HepG2 (cell line): ENCODE data around the gene C11orf21. TPM values are rescaled to one million over a fixed set of nuclear protein-coding genes. Genes with fewer than 3 reads are reported as not detected.

Source experiments
- ATAC-seq: fragments of 200-7000 bp; cut with Tn5 transposase; 3 replicates; pipeline ENCODE4 v1.9.1; 2020; ENCODE audit warnings: mild to moderate bottlenecking, moderate library complexity
- BruUV-seq: library from RNA; stranded (reverse); fragments of 400-500 nt; replicated peaks from 2 replicates; lab custom pipeline; 2021; lab: Mats Ljungman, UMichigan
- CTCF ChIA-PET: fragments of 300-600 bp; formaldehyde crosslinking; extraction: SDS; loops from one replicate; lab custom pipeline; 2021; ENCODE audit warnings: low total read pairs, inconsistent platforms, low intra/inter-chr PET ratio; lab: Yijun Ruan, JAX
- POLR2A ChIA-PET: fragments of 350-600 bp; sonication (Branson Sonifier 250); formaldehyde crosslinking; loops from one replicate; lab custom pipeline; 2020; ENCODE audit warnings: antibody characterized with exemption, inconsistent platforms; lab: Yijun Ruan, JAX
- DNase-seq: peaks from one replicate; pipeline ENCODE4 v3.0.0-alpha.2; 2015; ENCODE audit warnings: low spot score
- FAIRE-seq: peaks from 3 replicates; lab custom pipeline; 2011; peaks lifted over from hg19 to GRCh38; lab: Jason Lieb, UNC
- H2AFZ ChIP-seq: one replicate; pipeline ENCODE4 v1.6.1; 2011; ENCODE audit warnings: low read length, inconsistent platforms
- H3K27ac ChIP-seq: fragments of 300-600 bp; 3 replicates; pipeline ENCODE4 v1.8.0; 2011; ENCODE audit warnings: mixed run types, mild to moderate bottlenecking, mixed read lengths, low read length, inconsistent platforms; ENCODE audit not compliant: insufficient read depth; ENCODE audit errors: extremely low read length
- H3K27me3 ChIP-seq, 2 experiments: fragments of 200-600 bp in 1 of 2; 2 replicates in 1 of 2; 3 replicates in 1 of 2; pipeline versions ENCODE4 v1.6.0 to v1.8.0; 2011; ENCODE audit warnings: low read length in 2 of 2, mild to moderate bottlenecking in 2 of 2, moderate library complexity in 2 of 2, inconsistent platforms in 1 of 2; ENCODE audit not compliant: insufficient read depth in 2 of 2, control insufficient read depth in 1 of 2
- H3K36me3 ChIP-seq, 2 experiments: fragments of 200-600 bp in 1 of 2; replicated peaks in 1 of 2; 2 replicates in 1 of 2; 3 replicates in 1 of 2; pipeline versions ENCODE4 v1.5.1 to v1.8.0; 2011; ENCODE audit warnings: low read length in 2 of 2, inconsistent platforms in 1 of 2; ENCODE audit not compliant: insufficient read depth in 2 of 2, control insufficient read depth in 1 of 2
- H3K4me1 ChIP-seq: 2 replicates; pipeline ENCODE4 v1.5.1; 2012; ENCODE audit warnings: low read length, inconsistent platforms; ENCODE audit not compliant: insufficient read depth
- H3K4me2 ChIP-seq: 2 replicates; pipeline ENCODE4 v1.6.0; 2011; ENCODE audit warnings: low read depth, low read length, inconsistent platforms
- H3K4me3 ChIP-seq, 3 experiments: fragments of 200-600 bp in 1 of 3; sonication (generic), shearing (Covaris generic) in 1 of 3; replicated peaks in 1 of 3; 2 replicates each; pipeline ENCODE4 v1.5.1; 2011 to 2016; ENCODE audit warnings: low read length in 3 of 3, inconsistent platforms in 2 of 3, low read depth in 2 of 3, mild to moderate bottlenecking in 2 of 3, control low read depth in 1 of 3, mixed read lengths in 1 of 3; ENCODE audit not compliant: insufficient read depth in 1 of 3
- H3K79me2 ChIP-seq: one replicate; pipeline ENCODE4 v1.6.1; 2011; ENCODE audit warnings: low read length, inconsistent platforms; ENCODE audit not compliant: insufficient read depth
- H3K9ac ChIP-seq: 2 replicates; pipeline ENCODE4 v1.6.0; 2011; ENCODE audit warnings: mild to moderate bottlenecking, low read depth, low read length, inconsistent platforms; ENCODE audit not compliant: insufficient read depth
- H3K9me3 ChIP-seq: 2 replicates; pipeline ENCODE4 v1.5.1; 2012; ENCODE audit warnings: mild to moderate bottlenecking, low read length
- H4K20me1 ChIP-seq: 2 replicates; pipeline ENCODE4 v1.6.0; 2011; ENCODE audit warnings: inconsistent platforms, mild to moderate bottlenecking, low read length, moderate library complexity; ENCODE audit not compliant: insufficient read depth
- CHD2 ChIP-seq: IDR thresholded peaks from 2 replicates; pipeline ENCODE4 v1.6.1; 2011; ENCODE audit warnings: low read depth, low read length, improper control_type of control experiment
- EED ChIP-seq: sonication (generic); formaldehyde crosslinking; IDR thresholded peaks from 2 replicates; pipeline ENCODE4 v1.5.0; 2020; ENCODE audit warnings: mild to moderate bottlenecking, missing genetic modification reagents
- ELF3 ChIP-seq: IDR thresholded peaks from 2 replicates; pipeline ENCODE4 v1.6.1; 2016; ENCODE audit warnings: missing genetic modification reagents, missing compliant biosample characterization
- PCBP1 ChIP-seq: fragments of 200-400 bp; formaldehyde crosslinking; IDR thresholded peaks from 2 replicates; pipeline ENCODE4 v1.6.1; 2017; ENCODE audit warnings: mild to moderate bottlenecking, low read depth, low read length, borderline replicate concordance
- SIX1 ChIP-seq: sonication (generic); formaldehyde crosslinking; IDR thresholded peaks from 2 replicates; pipeline ENCODE4 v1.4.0; 2020; ENCODE audit warnings: missing genetic modification reagents, borderline replicate concordance
- TCF7 ChIP-seq: sonication (generic); IDR thresholded peaks from 2 replicates; pipeline ENCODE4 v1.6.1; 2016; ENCODE audit warnings: antibody characterized with exemption, low read depth
- YY1 ChIP-seq: IDR thresholded peaks from 2 replicates; pipeline ENCODE4 v1.6.1; 2011; ENCODE audit warnings: low read length, low read depth, moderate library complexity, mild to moderate bottlenecking; ENCODE audit not compliant: insufficient read depth, insufficient replicate concordance
- ZFP36L1 ChIP-seq: sonication (generic); formaldehyde crosslinking; IDR thresholded peaks from 2 replicates; pipeline ENCODE4 v1.8.0; 2022; ENCODE audit warnings: mild to moderate bottlenecking, missing genetic modification reagents, moderate library complexity
- ZNF124 ChIP-seq: sonication (generic); formaldehyde crosslinking; IDR thresholded peaks from 2 replicates; pipeline ENCODE4 v1.4.0; 2020; ENCODE audit warnings: missing genetic modification reagents
- ZNF263 ChIP-seq: sonication (generic); formaldehyde crosslinking; IDR thresholded peaks from 2 replicates; pipeline ENCODE4 v1.4.0; 2020; ENCODE audit warnings: missing genetic modification reagents
- ZNF652 ChIP-seq: IDR thresholded peaks from 2 replicates; pipeline ENCODE4 v1.6.1; 2016; ENCODE audit warnings: low read depth, borderline replicate concordance
- ZNF720 ChIP-seq: sonication (generic); formaldehyde crosslinking; IDR thresholded peaks from 2 replicates; pipeline ENCODE4 v1.4.0; 2020; ENCODE audit warnings: missing genetic modification reagents
- WGBS: methylation state at CpG from one replicate; pipeline ENCODE4 v1.1.6; 2017; ENCODE audit warnings: low lambda C conversion rate; 5-methylcytosine and 5-hydroxymethylcytosine counted together
- in situ Hi-C: cut with HindIII; loops from 2 replicates; pipeline ENCODE4 v1.10.0; 2017; ENCODE audit warnings: low pct_unique_long_range_greater_than_20kb; ENCODE audit not compliant: extremely low pct_ligation_motif_present
- intact Hi-C: fragments of 100-400 bp; cut with micrococcal nuclease; formaldehyde crosslinking; loops from one replicate; pipeline ENCODE4 v1.10.0; 2022; ENCODE audit not compliant: unreplicated experiment
- polyA plus RNA-seq, 8 experiments: library from polyadenylated mRNA; depleted of rRNA in 3 of 8; stranded (reverse) in 7 of 8; unstranded in 1 of 8; fragments of >200 nt; fragmentation: Illumina TruSeq in 4 of 8; extraction: Trizol in 4 of 8; gene quantifications; 2 replicates each; pipeline versions ENCODE4 v1.2.1 to v1.2.3, GENCODE V29; 2011 to 2016; ENCODE audit warnings: low read depth in 4 of 8, missing spikeins in 1 of 8, mixed read lengths in 1 of 8; ENCODE audit not compliant: insufficient read depth in 1 of 8
- total RNA-seq, 5 experiments: library from RNA; depleted of rRNA; stranded (reverse); fragments of >200 nt; fragmentation: Illumina TruSeq; extraction: Trizol; gene quantifications; 2 replicates each; pipeline ENCODE4 v1.2.3, GENCODE V29; 2016; ENCODE audit warnings: low read depth in 1 of 5
- TF ChIP-seq, protein P1 (sequence below): fragments of 450-650 bp; IDR thresholded peaks from 2 replicates; pipeline ENCODE4 v1.6.1; 2016
- TF ChIP-seq, protein P2 (sequence below): sonication (generic); formaldehyde crosslinking; IDR thresholded peaks from 2 replicates; pipeline ENCODE4 v1.5.0; 2020; ENCODE audit warnings: missing genetic modification reagents
- TF ChIP-seq, protein P3 (sequence below): sonication (generic); formaldehyde crosslinking; IDR thresholded peaks from 2 replicates; pipeline ENCODE4 v1.4.0; 2020; ENCODE audit warnings: mild to moderate bottlenecking, missing genetic modification reagents, borderline replicate concordance

The C11orf21 gene
- total and polyA plus RNA-seq, 2 of the 13 experiments (the other 11 are each of a cell fraction or from before 2014, with no cell fraction given) = 0.08 TPM; not detected in 1

DNA sequence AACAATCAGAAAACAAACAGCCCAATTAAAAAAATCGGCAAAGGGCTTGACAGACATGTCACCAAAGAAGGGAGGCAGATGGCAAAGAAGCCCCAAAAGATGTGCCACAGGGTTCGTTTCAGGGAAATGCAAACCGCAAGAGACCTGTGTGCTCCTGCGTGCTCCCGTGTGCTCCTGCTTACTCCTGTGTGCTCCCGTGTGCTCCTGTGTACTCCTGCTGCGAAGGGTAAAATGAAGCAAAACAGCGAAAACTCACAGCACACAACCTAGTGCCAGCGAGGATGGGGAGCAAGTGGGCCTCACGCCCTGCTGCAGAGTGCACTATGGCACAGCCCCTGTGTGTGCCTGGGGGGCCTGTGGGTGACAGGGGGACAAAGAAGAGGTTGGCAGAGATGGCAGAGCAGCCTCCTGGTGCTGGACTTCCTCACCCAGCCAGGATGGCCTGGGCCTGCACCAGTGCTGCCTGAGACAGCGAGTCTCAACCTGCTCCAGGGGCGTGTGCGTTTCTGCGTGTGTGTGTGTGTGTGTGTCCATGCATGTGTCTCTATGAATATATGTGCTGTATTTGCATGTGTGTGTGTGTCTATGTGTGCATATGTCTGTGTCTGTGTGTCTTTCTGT, 45.3 kb downstream of the C11orf21 start:
- no peak overlapping the region for H3K9ac ChIP-seq
- TF ChIP-seq ZNF263 (peak; percentile 53; the same call in 1 of the 2 replicates), ZNF652 (CRISPR knock-in tag) (no peak), YY1 (no peak)
- TF ChIP-seq, protein P1, sequence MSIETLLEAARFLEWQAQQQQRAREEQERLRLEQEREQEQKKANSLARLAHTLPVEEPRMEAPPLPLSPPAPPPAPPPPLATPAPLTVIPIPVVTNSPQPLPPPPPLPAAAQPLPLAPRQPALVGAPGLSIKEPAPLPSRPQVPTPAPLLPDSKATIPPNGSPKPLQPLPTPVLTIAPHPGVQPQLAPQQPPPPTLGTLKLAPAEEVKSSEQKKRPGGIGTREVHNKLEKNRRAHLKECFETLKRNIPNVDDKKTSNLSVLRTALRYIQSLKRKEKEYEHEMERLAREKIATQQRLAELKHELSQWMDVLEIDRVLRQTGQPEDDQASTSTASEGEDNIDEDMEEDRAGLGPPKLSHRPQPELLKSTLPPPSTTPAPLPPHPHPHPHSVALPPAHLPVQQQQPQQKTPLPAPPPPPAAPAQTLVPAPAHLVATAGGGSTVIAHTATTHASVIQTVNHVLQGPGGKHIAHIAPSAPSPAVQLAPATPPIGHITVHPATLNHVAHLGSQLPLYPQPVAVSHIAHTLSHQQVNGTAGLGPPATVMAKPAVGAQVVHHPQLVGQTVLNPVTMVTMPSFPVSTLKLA = peak; percentile 35; the same call in 1 of the 2 replicates
- TF ChIP-seq, all 625 proteins: peak for 2
- FAIRE-seq (no peak), ATAC-seq (no peak), DNase-seq (no peak)
- Histone ChIP-seq H3K4me2 (no peak overlapping the region), H3K27me3 (peaks cover 4 to 52% of the 10 kb centered on the region in 2 experiments), H3K4me1 (no peaks in the 10 kb centered on the region), H3K9me3 (no peaks in the 10 kb centered on the region), H3K79me2 (no peaks in the 10 kb centered on the region), H2AFZ (no peak overlapping the region), H4K20me1 (no peaks in the 10 kb centered on the region), H3K36me3 (no peaks in the 10 kb centered on the region), H3K27ac (no peak overlapping the region), H3K4me3 (no peak overlapping the region)
- intact Hi-C loops = no loop called here
- ChIA-PET POLR2A (no interaction called here), CTCF (no interaction called here)
- in situ Hi-C loops = no loop called here
- BruUV-seq = no TSS peak
- 46% methylated on average over 14 of the region's 14 CpGs for WGBS

DNA sequence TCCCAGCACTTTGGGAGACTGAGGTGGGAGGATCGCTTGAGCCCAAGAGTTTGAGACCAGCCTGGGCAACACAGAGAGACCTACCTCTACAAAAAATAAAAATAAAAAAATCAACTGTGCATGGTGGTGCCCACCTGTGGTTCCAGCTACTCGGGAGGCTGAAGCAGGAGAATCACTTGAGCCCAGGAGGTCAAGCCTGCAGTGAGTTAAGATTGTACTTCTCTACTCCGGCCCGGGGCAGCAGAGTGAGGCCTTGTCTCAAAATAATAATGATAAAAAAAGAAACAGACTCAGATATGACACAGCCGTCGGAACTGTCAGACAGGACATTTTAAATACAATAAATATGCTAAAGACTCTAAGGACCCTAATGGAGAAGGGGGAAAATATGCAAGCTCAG, 49.7 kb downstream of the C11orf21 start:
- Histone ChIP-seq H3K27me3 (peaks cover 9 to 60% of the 10 kb centered on the region in 2 experiments), H2AFZ (no peak overlapping the region), H4K20me1 (no peaks in the 10 kb centered on the region), H3K4me2 (no peak overlapping the region), H3K79me2 (no peaks in the 10 kb centered on the region), H3K9ac (no peak overlapping the region), H3K27ac (no peak overlapping the region), H3K4me3 (no peak overlapping the region), H3K36me3 (no peaks in the 10 kb centered on the region), H3K4me1 (no peaks in the 10 kb centered on the region), H3K9me3 (no peaks in the 10 kb centered on the region)
- ATAC-seq (no peak), DNase-seq (no peak), FAIRE-seq (no peak)
- intact Hi-C loops = no loop called here
- in situ Hi-C loops = no loop called here
- BruUV-seq = no TSS peak
- 54% methylated on average over 6 of the region's 6 CpGs for WGBS
- ChIA-PET POLR2A (interaction anchor here (1.8 kb wide), 1 partner anchor 41 kb away, joined by 5 read pairs; no protein-coding TSS in a partner anchor), CTCF (no interaction called here)
- TF ChIP-seq SIX1 (no peak), ZNF652 (CRISPR knock-in tag) (no peak), ZNF720 (CRISPR knock-in tag) (no peak), CHD2 (no peak), EED (no peak), PCBP1 (no peak), ZNF124 (CRISPR knock-in tag) (no peak), TCF7 (no peak), ZFP36L1 (no peak), ELF3 (CRISPR knock-in tag) (no peak)
- TF ChIP-seq, protein P2, sequence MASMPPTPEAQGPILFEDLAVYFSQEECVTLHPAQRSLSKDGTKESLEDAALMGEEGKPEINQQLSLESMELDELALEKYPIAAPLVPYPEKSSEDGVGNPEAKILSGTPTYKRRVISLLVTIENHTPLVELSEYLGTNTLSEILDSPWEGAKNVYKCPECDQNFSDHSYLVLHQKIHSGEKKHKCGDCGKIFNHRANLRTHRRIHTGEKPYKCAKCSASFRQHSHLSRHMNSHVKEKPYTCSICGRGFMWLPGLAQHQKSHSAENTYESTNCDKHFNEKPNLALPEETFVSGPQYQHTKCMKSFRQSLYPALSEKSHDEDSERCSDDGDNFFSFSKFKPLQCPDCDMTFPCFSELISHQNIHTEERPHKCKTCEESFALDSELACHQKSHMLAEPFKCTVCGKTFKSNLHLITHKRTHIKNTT (CRISPR knock-in tag) = no peak
- TF ChIP-seq, protein P3, sequence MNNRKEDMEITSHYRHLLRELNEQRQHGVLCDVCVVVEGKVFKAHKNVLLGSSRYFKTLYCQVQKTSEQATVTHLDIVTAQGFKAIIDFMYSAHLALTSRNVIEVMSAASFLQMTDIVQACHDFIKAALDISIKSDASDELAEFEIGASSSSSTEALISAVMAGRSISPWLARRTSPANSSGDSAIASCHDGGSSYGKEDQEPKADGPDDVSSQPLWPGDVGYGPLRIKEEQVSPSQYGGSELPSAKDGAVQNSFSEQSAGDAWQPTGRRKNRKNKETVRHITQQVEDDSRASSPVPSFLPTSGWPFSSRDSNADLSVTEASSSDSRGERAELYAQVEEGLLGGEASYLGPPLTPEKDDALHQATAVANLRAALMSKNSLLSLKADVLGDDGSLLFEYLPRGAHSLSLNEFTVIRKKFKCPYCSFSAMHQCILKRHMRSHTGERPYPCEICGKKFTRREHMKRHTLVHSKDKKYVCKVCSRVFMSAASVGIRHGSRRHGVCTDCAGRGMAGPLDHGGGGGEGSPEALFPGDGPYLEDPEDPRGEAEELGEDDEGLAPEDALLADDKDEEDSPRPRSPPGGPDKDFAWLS (CRISPR knock-in tag) = no peak
